AG04449 (cell line): Measurements from ENCODE around the gene ZC3H6.

ENCODE experiments used
- CTCF ChIA-PET: fragments of 350-600 bp; formaldehyde crosslinking; extraction: SDS; loops from one replicate; lab custom pipeline; 2021; ENCODE audit warnings: antibody characterized with exemption; lab: Yijun Ruan, JAX
- POLR2A ChIA-PET: fragments of 400-600, 350-600 bp; formaldehyde crosslinking; extraction: SDS; loops from one replicate; lab custom pipeline; 2020; ENCODE audit warnings: antibody characterized with exemption, inconsistent platforms; lab: Yijun Ruan, JAX
- DNase-seq: peaks from one replicate; pipeline ENCODE4 v3.0.0-alpha.2; 2010; ENCODE audit warnings: low read depth, low spot score
- H3K4me3 ChIP-seq: 2 replicates; pipeline ENCODE4 v1.5.1; 2011; ENCODE audit warnings: low read depth, mild to moderate bottlenecking, control low read depth, low read length
- TF ChIP-seq, protein P1 (sequence below): IDR thresholded peaks from one replicate; pipeline ENCODE4 v1.5.1; 2011; ENCODE audit warnings: mild to moderate bottlenecking, moderate library complexity, low read length, control low read depth, inconsistent platforms; ENCODE audit not compliant: insufficient read depth; ENCODE audit errors: missing control alignments

Gene ZC3H6, protein sequence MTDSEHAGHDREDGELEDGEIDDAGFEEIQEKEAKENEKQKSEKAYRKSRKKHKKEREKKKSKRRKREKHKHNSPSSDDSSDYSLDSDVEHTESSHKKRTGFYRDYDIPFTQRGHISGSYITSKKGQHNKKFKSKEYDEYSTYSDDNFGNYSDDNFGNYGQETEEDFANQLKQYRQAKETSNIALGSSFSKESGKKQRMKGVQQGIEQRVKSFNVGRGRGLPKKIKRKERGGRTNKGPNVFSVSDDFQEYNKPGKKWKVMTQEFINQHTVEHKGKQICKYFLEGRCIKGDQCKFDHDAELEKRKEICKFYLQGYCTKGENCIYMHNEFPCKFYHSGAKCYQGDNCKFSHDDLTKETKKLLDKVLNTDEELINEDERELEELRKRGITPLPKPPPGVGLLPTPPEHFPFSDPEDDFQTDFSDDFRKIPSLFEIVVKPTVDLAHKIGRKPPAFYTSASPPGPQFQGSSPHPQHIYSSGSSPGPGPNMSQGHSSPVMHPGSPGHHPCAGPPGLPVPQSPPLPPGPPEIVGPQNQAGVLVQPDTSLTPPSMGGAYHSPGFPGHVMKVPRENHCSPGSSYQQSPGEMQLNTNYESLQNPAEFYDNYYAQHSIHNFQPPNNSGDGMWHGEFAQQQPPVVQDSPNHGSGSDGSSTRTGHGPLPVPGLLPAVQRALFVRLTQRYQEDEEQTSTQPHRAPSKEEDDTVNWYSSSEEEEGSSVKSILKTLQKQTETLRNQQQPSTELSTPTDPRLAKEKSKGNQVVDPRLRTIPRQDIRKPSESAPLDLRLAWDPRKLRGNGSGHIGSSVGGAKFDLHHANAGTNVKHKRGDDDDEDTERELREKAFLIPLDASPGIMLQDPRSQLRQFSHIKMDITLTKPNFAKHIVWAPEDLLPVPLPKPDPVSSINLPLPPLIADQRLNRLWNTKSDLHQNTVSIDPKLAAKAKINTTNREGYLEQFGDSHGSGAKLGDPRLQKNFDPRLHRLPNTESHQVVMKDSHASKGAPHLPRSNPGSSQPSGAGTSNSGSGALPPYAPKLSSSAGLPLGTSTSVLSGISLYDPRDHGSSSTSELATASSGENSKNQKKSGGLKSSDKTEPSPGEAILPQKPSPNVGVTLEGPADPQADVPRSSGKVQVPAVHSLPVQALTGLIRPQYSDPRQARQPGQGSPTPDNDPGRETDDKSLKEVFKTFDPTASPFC

DNA sequence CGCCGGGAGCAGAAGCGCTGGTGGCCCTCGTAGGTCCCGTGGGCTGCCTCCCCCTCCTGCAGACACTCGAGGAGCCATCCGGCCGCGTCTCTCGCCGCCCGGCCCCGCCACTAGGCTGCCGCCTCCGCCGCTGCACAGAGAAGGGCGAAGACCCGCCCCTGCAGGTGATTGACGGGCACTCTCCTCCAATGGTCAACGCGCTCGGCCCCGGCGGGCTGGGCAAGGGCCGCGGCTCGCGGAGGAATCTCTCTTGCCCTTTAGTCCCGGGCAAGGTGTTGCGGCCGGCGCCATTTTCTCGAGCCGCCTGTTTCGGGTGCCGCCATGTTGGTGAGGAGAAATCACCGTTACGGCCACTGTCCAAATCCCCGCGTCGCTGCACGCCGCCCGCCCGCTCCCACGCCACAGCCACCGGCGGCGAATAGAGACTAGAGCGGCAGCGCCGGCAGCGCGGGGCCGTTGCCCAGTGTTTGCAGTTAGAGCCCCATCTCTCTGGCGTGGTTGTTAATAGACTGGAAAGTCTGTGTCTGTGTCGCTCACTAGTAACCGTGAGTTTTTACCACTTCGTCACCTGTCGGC lies at the start of gene ZC3H6:
Gene ZC3H6, plus strand, starts transcription at position 287 of the 576 bp plus-strand sequence. CDS start 398 bp downstream, outside the sequence.
- ChIA-PET CTCF (interaction anchor here (1.0 to 4.9 kb wide), 2 partner anchors 10 to 15 kb away, joined by 3 to 35 read pairs; no protein-coding TSS in a partner anchor), POLR2A (interaction anchor here (0.6 kb wide), 1 partner anchor 73 kb away, joined by 3 read pairs; no protein-coding TSS in a partner anchor)
- TF ChIP-seq, protein P1, sequence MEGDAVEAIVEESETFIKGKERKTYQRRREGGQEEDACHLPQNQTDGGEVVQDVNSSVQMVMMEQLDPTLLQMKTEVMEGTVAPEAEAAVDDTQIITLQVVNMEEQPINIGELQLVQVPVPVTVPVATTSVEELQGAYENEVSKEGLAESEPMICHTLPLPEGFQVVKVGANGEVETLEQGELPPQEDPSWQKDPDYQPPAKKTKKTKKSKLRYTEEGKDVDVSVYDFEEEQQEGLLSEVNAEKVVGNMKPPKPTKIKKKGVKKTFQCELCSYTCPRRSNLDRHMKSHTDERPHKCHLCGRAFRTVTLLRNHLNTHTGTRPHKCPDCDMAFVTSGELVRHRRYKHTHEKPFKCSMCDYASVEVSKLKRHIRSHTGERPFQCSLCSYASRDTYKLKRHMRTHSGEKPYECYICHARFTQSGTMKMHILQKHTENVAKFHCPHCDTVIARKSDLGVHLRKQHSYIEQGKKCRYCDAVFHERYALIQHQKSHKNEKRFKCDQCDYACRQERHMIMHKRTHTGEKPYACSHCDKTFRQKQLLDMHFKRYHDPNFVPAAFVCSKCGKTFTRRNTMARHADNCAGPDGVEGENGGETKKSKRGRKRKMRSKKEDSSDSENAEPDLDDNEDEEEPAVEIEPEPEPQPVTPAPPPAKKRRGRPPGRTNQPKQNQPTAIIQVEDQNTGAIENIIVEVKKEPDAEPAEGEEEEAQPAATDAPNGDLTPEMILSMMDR = no peak
- DNase-seq = peak; percentile 94
- peak within 1 kb of the TSS; percentile 93 for H3K4me3 ChIP-seq

DNA sequence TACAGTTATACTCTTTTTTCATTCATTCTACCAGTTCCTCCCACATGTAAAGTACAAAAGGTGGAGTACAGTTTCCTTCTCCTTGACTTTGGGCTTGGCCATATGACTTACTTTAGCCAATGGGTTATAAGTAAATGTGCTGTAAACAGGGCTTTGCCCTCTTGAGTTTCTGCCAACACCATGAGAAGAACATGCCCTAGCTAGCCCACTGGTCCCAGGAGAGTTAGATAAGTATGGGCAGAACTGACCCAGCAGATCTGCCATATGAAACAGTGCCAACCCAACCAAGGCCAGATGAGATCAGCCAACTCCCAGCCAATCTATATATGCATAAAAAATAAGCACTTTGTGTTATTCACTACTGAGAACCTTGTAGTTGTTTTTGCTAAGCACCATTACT lies 46.0 kb upstream of the ZC3H6 start:
- CTCF ChIA-PET = interaction anchor here (0.6 kb wide), 1 partner anchor 21 kb away, joined by 3 read pairs; no protein-coding TSS in a partner anchor
- POLR2A ChIA-PET = no interaction called here
- DNase-seq = no peak

DNA sequence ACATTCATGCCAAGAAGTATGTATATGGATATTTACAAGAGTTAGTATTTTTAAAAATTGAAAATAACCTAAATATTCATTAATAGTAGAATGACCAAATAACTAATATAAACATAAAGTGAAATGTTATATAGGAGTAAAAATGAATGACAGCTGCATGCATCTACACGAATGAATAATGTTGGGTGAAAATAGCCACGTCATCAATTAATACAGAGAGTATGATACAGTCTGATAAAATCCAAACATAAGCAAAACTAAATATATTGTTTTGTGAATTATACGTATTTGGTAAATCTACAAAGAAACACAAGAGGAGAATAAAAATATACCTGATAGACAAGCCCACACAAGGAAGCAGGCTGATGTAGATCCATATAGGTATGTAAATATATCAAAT lies 45.0 kb upstream of the ZC3H6 start:
- no peak for DNase-seq
- CTCF ChIA-PET = no interaction called here
- H3K4me3 ChIP-seq = no peak overlapping the region
- TF ChIP-seq, protein P1 = no peak
- POLR2A ChIA-PET = no interaction called here

More for the DNA sequence above, 46.0 kb upstream of the ZC3H6 start:
- TF ChIP-seq, protein P1 = no peak
- no peak overlapping the region for H3K4me3 ChIP-seq

DNA sequence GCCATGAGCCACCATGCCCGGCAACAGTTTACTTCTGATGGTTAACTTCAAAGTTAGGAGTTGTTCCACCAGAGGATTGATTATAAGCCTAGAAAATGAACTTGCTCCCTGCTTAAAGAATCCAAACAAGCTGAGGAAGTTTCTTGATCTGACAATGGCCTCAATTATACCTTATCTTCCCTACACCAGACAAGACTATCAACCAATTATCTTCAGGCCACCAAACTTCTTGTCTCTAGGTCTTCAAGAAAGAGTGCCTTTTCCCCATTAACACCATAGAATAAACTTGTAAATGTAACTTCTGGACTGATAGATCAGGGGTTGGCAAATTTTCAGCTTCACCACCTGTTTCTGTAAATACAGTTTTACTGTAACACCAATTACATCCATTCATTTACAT lies 35.5 kb upstream of the ZC3H6 start:
- DNase-seq = no peak
- TF ChIP-seq, protein P1 = no peak
- H3K4me3 ChIP-seq = no peak overlapping the region
- ChIA-PET POLR2A (no interaction called here), CTCF (interaction anchor here (1.3 to 12.6 kb wide), 2 partner anchors 12 to 19 kb away, joined by 3 to 91 read pairs; partner anchors contain the start of gene ZC3H8)

DNA sequence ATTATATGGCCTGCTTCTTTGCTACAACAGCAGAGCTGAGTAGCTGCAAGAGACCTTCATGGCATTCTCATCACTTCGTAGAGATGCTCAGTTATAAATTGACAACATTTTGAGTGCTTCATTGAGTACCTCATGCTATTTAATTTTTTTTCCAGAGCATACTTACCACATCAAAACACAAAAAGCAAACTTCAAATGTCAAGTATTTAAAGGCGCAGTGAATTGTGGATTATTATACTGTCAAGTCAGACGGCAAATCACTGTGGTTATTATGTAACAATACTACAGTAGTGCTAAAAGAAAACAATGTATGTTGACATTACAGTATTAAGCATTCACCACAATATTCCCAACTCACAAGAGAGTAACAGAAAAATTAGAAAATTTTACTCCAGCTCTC lies 33.0 kb upstream of the ZC3H6 start:
- ChIA-PET POLR2A (no interaction called here), CTCF (interaction anchor here (0.9 to 12.6 kb wide), 3 partner anchors 17 to 357 kb away, joined by 3 to 91 read pairs (median 4); partner anchors contain the start of gene ZC3H8)
- no peak overlapping the region for H3K4me3 ChIP-seq
- DNase-seq = no peak
- TF ChIP-seq, protein P1 = no peak
